ENCODE measurements around the gene AAK1. TPM values are rescaled to one million over a fixed set of nuclear protein-coding genes. Genes with fewer than 3 reads are reported as not detected.

Gene AAK1
- total RNA-seq, 1 experiment from 2014 or later, result 30.6 TPM

DNA sequence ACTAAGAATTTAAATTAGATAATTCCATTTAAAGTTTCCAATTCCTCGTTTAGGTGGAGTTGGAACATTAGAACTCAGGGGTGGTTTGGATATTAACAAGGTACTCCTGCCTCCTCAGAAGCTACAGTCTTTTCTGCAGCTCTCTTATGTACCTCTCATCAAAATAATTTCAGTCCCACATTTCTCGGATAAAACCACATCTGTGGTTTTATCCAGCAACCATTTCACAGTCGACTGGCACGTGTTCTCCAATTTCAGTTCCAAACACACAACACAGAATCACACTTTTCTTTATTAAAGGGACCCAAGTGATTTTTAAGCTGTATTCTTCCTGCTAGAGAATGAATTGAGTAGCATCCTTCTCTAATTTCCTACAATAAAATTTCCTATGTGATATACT lies 183.6 kb downstream of the AAK1 start:
- Histone ChIP-seq H4K20me1 (ENCODE audit: control insufficient read depth, insufficient read depth, insufficient read length) (no peaks in the 10 kb centered on the region), H3K4me1 (ENCODE audit: insufficient read depth, low read length) (no peaks in the 10 kb centered on the region), H4K91ac (ENCODE audit: insufficient read length, low read depth, low read length) (no peak overlapping the region), H2BK120ac (ENCODE audit: low read depth, low read length, poor library complexity, severe bottlenecking) (no peak overlapping the region), H3K23ac (ENCODE audit: insufficient read length, low read depth, low read length) (no peak overlapping the region), H2BK12ac (ENCODE audit: insufficient read length, low read depth, low read length) (no peak overlapping the region), H2BK5ac (ENCODE audit: insufficient read length, low read length) (no peak overlapping the region), H3K56ac (ENCODE audit: insufficient read length, low read depth, low read length) (no peak overlapping the region), H2AFZ (ENCODE audit: low read length) (no peak overlapping the region), H3K9ac (ENCODE audit: extremely low read depth, insufficient read length, low read length) (no peak overlapping the region), H3K27ac (ENCODE audit: insufficient read length, low read depth, low read length) (no peak overlapping the region), H4K8ac (replicated peaks; ENCODE audit: insufficient read length, low read depth, low read length) (no peak overlapping the region), H3K18ac (ENCODE audit: insufficient read length, low read depth, low read length) (no peak overlapping the region), H2BK20ac (ENCODE audit: low read depth, low read length, poor library complexity, severe bottlenecking) (no peak overlapping the region), H3T11ph (ENCODE audit: low read length) (no peak overlapping the region), H4K5ac (ENCODE audit: insufficient read length, low read depth, low read length) (no peak overlapping the region), H3K4ac (ENCODE audit: low read depth, low read length) (no peak overlapping the region), H2BK15ac (ENCODE audit: low read depth, low read length) (no peak overlapping the region), H3K23me2 (ENCODE audit: insufficient read length, low read depth, low read length, poor library complexity, severe bottlenecking) (no peaks in the 10 kb centered on the region), H3K79me2 (ENCODE audit: insufficient read depth, low read length) (no peaks in the 10 kb centered on the region), H3K79me1 (ENCODE audit: insufficient read depth, low read depth, low read length, poor library complexity, severe bottlenecking) (no peaks in the 10 kb centered on the region), H2AK5ac (ENCODE audit: insufficient read length, low read length) (no peak overlapping the region), H3K14ac (ENCODE audit: insufficient read depth, low read length) (no peak overlapping the region), H3K4me2 (ENCODE audit: insufficient read depth, insufficient read length, low read length) (no peak overlapping the region), H3K9me3 (ENCODE audit: control insufficient read depth, low read depth, low read length) (no peaks in the 10 kb centered on the region), H3K27me3 (ENCODE audit: insufficient read depth, low read length) (no peaks in the 10 kb centered on the region)
- Mint-ChIP-seq H3K4me1 (peaks cover 2 to 13% of the 10 kb centered on the region in 2 experiments), H3K27me3 (ENCODE audit: low read depth) (no peaks in the 10 kb centered on the region), H3K9me3 (no peaks in the 10 kb centered on the region), H3K4me3 (no peak overlapping the region), H3K27ac (no peak overlapping the region), H3K36me3 (ENCODE audit: insufficient read depth in 1 of 3, low read depth in 3 of 3) (peaks cover 2 to 4% (median 2%) of the 10 kb centered on the region in 3 experiments; a peak in 4 of 7 replicates)
- no CpG with 5 or more reads among the region's 4 CpGs for WGBS (ENCODE audit: extremely low coverage, insufficient read length, low lambda C conversion rate)
- TF ChIP-seq, protein P1, sequence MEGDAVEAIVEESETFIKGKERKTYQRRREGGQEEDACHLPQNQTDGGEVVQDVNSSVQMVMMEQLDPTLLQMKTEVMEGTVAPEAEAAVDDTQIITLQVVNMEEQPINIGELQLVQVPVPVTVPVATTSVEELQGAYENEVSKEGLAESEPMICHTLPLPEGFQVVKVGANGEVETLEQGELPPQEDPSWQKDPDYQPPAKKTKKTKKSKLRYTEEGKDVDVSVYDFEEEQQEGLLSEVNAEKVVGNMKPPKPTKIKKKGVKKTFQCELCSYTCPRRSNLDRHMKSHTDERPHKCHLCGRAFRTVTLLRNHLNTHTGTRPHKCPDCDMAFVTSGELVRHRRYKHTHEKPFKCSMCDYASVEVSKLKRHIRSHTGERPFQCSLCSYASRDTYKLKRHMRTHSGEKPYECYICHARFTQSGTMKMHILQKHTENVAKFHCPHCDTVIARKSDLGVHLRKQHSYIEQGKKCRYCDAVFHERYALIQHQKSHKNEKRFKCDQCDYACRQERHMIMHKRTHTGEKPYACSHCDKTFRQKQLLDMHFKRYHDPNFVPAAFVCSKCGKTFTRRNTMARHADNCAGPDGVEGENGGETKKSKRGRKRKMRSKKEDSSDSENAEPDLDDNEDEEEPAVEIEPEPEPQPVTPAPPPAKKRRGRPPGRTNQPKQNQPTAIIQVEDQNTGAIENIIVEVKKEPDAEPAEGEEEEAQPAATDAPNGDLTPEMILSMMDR (conservative IDR thresholded peaks at IDR 0.05), result no peak
- no peak for DNase-seq
